Frontal cortex (tissue), 4 donors: ENCODE data around the gene WDR70. TPM values are rescaled to one million over a fixed set of nuclear protein-coding genes. Genes with fewer than 3 reads are reported as not detected.
"Not testable (repeated sequence)": the region's sequence is repeated elsewhere in the genome, so short reads cannot be mapped to it uniquely, and the experiment has no call there.

Experiments
- DNase-seq, 2 donors: peaks; one replicate each; pipeline ENCODE4 v3.0.0; 2012; ENCODE audit warnings: low spot score in 2 of 2
- FAIRE-seq: peaks from 2 replicates; lab custom pipeline; 2012; peaks lifted over from hg19 to GRCh38; lab: Jason Lieb, UNC
- total RNA-seq: library from RNA; depleted of rRNA; stranded (reverse); fragments of >200 nt; gene quantifications from one replicate; pipeline ENCODE4 v1.2.3, GENCODE V29; 2014
- donor health status: control.
- donor health status: control.
- donor health status: control.

The WDR70 gene
- total RNA-seq, 1 donor from 2014 or later = 37.1 TPM

DNA sequence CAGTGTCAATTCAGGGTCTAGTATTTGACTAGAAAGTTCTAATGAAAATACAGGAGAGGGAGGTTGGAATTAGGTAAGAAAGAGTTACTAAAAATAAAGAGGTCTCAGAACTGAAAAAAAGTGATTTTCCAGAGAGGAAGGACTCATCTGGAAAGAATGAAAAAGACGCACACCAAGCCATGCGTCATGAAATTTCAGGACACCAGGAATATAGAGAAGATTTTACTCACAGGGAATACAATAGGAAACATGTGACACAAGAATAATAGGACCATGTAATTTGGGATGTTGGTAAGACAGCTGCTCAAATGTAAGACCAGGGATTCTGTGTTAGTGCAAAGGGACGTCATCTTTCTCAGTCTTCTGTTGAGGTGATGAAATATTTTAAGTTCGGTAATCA is 236.1 kb downstream of the WDR70 start:
- FAIRE-seq (no peak), DNase-seq (no peak)

DNA sequence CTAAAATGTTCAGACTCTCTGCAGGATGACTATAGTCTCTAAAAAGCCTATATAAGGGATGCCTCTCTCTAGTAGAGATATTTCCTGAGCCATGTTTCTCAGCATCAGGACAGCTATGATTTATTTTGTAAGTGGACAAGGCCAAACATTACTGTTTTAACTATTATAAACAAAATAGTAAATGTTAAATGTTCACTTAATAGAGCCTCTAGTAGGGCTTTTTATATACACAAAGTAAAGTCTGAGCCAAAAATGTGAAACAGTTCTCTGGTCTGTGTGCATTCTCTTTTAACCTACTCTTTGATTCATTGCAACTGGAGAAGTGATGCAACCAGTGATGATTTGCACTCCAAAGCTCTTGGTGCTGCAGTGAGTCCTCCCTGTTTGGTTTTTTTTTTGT is 240.2 kb downstream of the WDR70 start:
- FAIRE-seq (no peak), DNase-seq (no peak)

DNA sequence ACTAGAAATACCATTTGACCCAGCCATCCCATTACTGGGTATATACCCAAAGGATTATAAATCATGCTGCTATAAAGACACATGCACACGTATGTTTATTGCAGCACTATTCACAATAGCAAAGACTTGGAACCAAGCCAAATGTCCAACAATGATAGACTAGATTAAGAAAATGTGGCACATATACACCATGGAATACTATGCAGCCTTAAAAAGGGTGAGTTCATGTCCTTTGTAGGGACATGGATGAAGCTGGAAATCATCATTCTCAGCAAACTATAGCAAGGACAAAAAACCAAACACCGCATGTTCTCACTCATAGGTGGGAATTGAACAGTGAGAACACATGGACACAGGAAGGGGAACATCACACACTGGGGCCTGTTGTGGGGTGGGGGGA is 243.2 kb downstream of the WDR70 start:
- not testable (repeated sequence) for DNase-seq, FAIRE-seq

DNA sequence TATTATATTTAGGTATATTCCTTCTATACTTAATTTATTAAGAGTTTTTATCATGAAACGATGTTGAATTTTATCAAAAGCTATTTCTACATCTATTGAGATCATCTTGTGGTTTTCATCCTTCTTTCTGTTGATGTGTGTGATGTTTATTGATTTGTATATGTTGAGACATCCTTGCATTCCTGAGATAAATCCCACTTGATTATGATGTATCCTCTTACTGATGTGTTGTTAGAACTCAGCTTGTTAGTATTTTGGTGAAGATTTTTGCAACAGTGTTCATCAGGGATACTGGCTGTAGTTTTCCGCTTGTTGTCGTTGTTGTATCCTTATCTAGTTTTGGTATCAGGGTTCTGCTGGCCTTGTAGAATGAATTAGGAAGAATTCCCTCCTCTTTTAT is 247.1 kb downstream of the WDR70 start:
- DNase-seq (no peak), FAIRE-seq (no peak)

DNA sequence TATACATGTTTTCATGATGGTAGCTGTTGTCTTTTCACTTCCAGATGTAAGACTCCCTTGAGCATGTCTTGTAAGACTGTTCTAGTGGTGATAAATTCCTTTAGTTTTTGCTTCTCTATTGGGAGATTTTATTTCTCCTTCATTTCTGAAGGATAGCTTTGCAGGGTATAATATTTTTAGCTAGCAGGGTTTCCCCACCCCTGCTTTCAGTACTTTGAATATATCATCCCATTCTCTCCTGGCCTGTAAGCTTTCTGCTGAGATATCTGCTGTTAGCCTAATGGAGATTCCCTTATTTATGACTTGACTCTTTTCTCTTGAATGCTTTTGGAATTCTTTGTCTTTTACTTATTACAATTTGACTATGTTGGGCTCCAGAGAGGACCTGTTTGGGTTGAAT is 249.8 kb downstream of the WDR70 start:
- DNase-seq = no peak
- FAIRE-seq = no peak

DNA sequence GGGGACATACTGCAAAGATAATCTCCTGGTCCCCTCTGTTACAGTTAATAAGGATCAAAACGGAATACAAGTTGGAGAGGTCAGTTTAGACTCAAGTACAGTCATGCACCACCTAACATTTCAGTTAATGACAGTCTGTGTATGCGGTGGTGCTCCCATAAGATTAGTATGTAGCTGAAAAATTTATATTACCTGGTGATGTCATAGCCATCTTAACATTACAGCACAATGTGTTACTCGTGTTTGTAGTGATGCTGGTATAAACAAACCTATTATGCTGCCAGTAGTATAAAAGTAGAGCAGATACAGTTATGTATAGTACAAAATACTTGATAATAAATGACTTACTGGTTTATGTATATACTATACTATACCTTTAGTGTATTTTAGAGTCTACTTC is 252.8 kb downstream of the WDR70 start:
- FAIRE-seq (no peak), DNase-seq (no peak)

DNA sequence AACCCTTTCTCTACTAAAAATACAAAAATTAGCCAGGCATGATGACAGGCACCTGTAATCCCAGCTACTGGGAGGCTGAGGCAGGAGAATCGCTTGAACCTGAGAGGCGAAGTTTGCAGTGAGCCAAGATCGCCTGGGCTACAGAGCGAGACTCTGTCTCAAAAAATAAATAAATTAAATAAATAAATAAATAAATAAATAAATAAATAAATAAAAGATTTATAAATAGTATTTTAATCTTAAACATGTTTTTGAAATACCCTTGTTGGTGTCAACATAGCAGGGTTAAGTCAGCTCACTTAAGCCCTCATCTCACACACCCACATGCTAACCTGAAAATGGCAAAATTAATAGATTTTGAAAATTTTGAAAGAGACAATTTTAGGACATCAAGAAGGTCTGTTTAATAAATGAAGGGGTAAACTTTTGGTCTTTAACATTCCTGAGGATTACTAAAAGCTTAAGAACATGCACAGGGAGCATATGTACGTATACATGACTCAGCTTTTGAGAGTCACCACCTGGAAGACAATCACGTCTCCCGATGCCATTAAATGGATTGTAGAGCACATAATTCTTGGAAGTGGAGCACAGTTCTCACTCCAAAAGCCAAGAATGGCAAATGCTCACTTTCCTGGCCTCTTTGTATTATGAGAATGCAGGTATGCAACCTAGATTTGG is 258.2 kb downstream of the WDR70 start:
- FAIRE-seq (no peak), DNase-seq (no peak)

DNA sequence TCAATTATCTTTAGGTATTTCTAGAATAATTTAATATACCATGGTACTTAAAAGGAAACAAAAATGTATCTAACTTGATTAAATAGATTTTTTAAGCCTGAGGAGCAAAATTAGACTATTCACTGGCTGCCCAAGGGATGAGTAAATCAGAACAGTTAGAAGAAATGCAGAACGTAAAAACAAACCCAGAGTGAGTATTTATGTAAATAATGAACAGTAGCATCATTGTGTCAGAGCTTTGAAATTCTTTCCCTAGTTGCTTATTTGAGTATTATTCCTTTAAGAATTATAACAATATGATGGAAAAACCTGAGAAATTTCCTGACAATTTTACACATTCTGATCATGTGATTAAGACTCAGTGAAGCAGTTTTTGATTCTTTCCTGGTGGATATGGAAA is 259.8 kb downstream of the WDR70 start:
- no peak for FAIRE-seq
- DNase-seq = no peak

DNA sequence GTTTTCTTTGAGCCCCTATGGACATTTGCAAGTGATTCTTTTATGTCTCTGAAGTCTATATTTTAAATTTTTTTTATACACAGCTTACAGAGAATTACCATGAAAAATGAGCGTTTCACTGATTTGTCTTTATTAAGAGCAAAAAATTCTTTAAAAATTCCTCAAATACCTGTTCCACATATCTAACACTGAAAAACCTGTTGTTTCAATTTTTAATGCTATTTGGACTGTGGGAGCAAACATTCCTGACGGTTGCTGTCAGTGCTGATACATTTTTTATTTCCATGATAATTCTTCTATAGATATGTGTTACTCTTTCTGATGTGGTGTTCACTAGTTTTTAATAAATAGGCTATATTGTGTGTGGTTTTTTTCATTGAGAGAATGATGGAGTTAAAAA is 261.0 kb downstream of the WDR70 start:
- DNase-seq = no peak
- no peak for FAIRE-seq

DNA sequence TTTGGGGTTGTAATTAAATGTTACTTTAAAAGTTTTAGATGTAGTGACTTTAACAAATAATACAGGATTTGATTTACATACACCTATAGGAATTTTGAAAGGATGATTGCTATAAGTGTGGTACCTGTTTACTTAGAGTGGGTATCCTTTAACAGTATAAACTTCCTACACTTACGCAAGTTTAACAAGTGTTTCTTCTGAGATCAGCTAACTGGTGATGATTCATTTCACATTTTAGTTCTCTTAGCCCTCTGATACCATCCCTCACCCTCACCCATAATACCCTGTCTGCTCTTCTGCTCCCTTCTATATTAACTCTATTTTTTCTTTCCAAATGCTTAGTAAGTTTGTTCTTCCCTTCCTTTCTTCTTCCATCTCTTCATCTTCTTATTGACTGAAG is 262.8 kb downstream of the WDR70 start:
- DNase-seq (no peak), FAIRE-seq (no peak)

DNA sequence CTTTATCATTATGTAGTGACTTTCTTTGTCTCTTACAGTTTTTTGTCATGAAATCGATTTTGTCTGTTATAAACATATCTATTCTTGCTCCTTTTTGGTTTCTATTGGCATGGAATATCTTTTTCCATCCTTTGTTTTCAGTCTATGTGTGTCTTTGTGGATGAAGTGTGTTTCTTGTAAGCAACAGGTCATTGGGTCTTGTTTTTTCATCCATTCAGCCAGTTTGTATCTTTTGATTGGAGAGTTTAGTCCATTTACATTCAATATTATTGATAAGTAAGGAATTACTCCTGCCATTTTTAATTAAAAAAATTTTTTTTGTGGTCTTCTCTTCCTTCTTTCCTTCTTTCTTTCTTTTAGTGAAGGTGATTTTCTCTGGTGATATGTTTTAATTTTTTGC is 266.6 kb downstream of the WDR70 start:
- FAIRE-seq = no peak
- DNase-seq = no peak

DNA sequence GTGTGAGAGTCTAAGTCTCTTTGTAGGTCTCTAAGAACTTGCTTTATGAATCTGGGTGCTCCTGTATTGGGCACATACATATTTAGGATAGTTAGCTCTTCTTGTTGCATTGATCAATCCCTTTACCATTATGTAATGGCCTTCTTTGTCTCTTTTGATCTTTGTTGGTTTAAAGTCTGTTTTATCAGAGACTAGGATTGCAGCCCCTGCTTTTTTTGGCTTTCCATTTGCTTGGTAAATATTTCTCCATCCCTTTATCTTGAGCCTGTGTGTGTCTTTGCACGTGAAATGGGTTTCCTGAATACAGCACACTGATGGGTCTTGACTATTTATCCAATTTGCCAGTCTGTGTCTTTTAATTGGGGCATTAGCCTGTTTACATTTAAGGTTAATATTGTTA is 275.4 kb downstream of the WDR70 start:
- DNase-seq, FAIRE-seq: not testable (repeated sequence)

DNA sequence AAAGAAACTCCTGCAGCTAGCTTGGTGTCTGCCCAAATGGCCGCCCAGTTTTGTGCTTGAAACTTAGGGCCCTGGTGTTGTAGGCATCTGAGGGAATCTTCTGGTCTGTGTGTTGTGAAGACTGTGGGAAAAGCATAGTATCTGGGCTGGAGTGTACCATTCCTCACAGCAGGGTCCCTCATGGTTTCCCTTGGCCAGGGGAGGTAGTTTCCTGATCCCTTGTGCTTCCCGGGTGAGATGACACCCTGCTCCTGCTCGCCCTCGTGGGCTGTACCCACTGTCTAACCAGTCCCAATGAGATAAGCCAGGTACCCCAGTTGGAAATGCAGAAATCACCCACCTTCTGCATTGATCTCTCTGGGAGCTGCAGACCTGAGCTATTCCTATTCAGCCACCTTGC is 277.9 kb downstream of the WDR70 start:
- FAIRE-seq (no peak), DNase-seq (no peak)

DNA sequence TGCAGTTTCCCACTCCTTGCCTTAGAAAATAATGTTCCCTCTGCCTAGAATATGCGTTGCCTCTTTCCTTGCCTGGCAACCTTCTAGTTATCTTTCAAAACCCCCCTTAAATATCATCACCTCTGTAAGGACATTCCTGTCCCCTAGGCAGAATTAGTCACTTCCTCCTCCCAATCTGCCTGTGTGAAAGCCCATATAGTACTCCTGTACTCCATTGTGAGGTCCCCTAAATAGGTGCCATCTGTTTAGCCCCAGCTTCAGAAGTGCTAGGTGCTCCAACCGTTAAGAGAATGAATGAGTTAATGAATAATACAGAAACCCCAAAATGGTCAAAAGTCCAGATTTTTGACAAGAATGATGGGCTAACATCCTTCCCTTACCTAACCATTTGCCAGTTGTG is 279.3 kb downstream of the WDR70 start:
- FAIRE-seq = no peak
- DNase-seq = no peak

DNA sequence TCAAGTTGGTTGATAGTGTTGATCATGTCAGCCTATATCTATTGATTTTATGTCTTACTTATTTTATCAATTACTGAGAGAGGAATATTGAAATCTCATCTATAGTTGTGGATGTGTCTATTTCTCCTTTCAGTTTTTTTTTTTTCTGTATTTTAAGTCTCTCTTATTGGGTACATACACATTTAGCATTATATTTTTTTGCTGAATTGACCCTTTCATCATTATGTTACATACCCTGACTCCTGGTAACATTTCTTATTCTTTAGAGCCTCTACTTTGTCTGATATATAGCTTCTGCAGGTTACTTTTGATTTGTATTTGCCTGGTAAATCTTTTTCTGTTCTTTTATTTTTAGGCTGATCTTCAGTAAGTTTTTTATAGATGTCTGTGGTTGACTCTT is 281.2 kb downstream of the WDR70 start:
- DNase-seq (no peak), FAIRE-seq (no peak)

DNA sequence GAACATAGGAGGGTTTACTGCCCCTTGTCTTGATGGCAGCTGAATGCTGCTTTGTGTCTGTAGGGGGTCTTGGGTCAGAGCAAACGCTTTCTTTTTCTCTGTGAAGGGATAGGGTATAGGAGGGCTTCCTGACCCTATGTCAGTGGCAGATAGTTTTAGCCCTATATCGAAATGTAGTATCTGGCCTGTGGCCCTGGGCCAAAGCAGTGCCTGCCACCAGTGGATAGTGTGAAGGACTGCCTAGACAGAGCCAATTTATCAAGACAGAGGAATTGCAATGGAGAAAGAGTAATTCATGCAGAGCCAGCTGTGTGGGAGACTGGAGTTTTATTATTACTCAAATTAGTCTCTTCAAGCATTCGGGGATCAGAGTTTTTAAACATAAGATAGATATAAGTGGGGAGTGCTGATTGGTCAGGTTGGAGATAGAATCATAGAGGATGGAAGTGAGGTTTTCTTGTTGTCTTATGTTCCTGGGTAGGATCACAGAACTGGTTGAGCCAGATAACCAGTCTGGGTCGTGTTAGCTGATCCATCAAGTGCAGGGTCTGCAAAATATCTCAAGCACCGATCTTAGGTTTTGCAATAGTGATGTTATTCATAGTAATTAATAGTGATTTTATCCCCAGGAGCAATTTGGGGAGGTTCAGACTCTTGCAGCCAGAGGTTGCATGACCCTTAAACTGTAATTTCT is 282.3 kb downstream of the WDR70 start:
- DNase-seq (no peak), FAIRE-seq (no peak)

DNA sequence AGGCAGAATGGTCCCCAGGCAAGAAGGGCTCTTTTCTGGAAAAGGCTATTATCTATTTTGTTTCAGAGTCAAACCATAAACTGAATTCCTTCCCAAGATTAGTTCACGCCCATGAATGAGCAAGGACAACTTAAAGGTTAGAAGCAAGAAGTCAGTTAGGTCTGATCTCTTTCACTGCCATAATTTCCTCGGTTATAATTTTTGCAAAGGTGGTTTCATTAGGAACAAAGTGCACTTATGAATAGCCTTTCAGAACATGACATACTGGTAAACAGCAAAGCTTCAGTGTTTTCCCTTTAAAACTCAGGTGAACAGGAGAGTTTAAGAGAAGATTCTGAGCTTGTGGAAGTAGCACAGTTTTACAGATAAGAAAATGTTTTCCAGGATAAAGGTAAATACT is 282.8 kb downstream of the WDR70 start:
- DNase-seq = no peak

DNA sequence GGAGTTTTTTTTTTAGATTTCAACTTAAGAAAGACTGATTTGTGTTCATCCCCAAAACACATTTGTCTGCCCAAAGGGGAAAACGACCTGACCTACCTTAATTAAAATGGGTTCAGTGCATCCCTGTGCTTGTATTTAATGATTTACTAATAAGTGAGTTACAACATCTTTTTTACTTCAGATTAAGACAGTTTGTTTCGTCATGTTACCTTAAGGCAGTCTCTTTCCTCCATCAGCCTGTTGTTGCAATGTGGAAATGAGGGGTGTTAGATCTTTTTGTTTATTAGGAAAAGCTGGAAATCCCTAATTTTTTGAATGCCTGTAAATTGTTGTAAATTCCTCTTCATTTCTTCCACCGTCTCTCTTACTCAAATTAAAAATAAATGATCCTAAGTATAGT is 283.2 kb downstream of the WDR70 start:
- FAIRE-seq = no peak
- DNase-seq = no peak

More for the DNA sequence above, 282.8 kb downstream of the WDR70 start:
- no peak for FAIRE-seq

DNA sequence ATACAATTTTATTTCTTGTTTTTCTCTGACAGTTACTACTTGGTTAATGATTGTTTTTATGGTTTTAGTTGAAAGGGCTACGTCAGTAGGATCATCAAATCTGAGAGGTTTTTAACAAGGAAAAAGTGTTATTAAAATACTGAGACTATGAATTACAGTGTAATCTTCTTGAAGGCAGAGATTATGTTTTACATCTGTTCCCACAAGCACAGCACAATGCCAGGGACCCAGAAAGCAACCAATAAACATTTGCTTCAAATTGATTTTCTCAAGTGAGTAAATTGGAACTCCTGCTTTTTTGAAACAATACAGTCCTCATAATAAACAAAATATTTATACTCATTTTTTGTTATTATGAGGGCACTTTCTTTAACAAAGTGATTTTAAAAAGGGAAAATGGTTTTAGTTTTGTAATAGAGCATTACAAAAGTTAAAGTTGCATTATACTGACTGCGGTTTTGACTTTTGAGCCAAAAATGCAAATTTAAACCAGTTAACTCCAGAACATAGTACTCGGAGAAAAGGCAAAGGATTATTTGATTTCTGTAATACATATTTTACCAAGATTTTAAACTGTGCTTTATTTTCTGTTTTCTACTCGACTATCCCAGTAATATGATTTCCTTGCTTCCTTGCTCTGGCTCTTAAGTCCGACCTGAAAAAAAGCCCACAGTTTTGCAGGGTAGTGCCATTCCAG is 283.8 kb downstream of the WDR70 start:
- DNase-seq = no peak
- FAIRE-seq = no peak

DNA sequence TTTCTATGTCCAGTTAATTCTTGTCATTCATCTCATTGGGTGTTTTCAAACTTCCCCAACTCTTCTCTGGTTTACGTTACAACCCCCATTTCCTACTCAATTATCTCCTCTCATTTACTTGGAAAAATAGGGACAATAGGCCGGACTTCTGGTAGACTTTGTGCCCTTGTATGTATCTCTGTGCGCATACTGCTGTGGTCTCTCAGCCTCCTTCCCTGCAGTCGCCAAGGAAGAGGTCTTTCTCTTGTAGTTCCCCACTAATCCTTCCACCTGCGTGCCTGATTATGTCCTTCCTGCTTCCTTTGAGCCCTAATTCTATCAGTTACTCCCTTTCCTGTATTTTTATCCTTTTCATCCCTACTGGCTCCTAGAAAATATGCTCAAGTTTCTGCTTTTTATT is 284.4 kb downstream of the WDR70 start:
- FAIRE-seq (no peak), DNase-seq (no peak)

DNA sequence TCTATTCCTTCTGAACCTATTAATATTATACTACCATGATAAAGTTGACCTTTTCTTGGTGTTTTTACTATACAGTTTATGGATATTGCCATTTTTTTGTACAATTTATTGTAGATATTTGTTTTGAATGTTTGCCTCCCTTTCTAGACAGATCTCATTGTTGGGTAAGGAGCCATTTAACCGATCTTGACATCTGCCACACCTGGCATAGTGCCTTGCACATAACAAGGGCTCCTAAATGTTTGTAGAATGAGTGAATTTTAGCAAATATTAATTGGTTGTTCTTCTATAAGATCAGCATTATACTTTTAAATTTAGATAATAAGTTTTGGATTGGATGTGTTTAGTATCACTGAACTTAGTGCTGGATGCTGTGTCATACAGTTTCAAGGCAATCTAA is 285.4 kb downstream of the WDR70 start:
- no peak for FAIRE-seq
- no peak for DNase-seq
